Measurements from ENCODE around the gene FAM120A. TPM values are rescaled to one million over a fixed set of nuclear protein-coding genes. Genes with fewer than 3 reads are reported as not detected.

The FAM120A gene
- total RNA-seq, 1 donor from 2014 or later: 71.2 TPM

- DNase-seq: no peak
These were observed 21.9 kb downstream of the FAM120A start for GRCh38 chr9:93473411-93473810.

DNA sequence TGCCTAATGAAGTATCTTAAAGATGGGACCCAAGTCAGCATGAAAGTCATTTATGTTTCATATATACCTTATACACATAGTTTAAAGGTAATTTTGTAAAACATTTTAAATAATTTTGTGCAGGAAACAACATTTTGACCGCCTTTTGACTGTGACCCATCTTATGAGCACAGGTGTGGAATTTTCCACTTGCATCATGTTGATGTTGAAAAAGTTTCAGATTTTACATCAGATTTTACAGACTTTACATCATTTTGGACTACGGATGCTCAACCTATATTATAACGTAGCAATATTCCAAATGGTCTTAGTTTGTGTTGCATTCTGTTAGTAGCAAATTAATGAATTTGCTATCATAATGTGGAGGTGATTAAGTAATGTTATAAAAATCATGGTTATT, 23.6 kb downstream of the FAM120A start:
- DNase-seq: no peak

GRCh38 chr9:93475856-93476255, 24.4 kb downstream of the FAM120A start:
- no peak for DNase-seq

- no peak for DNase-seq
These were observed 25.4 kb downstream of the FAM120A start for GRCh38 chr9:93476924-93477323.

- no peak for DNase-seq
These were observed 25.9 kb downstream of the FAM120A start for GRCh38 chr9:93477397-93477796.

GRCh38 chr9:93479726-93480125, 28.2 kb downstream of the FAM120A start:
- peak; percentile 22 for DNase-seq

DNA sequence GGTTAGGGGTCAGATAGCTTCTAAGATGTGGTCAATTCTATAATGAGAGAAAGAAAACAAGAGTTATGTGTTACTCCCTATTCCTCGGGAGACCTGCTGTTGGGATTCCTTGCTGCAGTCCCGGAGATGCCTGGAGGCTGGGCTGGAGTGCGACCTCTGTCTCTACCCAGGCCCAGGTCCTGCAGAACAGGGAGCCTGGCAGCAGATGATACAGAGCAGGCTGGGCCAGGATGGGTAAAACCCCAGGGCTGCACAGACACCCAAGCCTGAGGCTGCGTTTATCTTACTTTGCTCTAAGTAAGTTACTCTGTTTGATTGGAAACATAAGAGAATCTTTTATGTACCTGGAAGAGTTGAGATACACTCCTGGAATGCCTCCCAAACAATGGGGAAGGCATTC, 28.8 kb downstream of the FAM120A start:
- no peak for DNase-seq

DNA sequence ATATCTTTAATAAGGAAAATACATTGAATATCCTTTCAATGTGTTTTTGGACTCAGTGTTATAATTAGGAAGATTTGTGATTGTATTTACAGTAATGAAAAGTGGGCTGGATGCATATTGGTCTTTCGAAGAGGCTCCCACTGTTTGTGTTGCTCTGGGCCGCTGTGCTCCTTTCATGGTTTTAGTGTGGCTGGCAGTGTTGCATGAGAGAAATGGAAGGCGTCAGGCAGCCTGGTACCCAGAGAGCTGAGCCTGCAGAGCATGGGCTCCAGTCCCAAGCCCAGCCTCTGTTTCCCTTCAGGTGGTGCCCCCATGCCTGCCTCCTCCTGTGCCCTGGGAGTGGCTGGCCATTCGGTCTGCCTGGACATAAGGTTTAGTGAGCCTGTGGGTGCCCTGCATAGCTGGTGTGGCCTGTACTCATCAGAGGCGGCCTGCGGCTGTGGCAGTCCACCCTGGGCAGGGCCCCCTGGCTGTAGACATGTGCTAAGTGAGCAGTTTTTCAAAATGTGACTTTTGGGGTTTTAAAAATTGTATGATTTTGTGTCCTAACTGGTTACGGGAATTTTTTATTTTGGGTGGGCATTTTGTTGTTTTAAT, 29.3 kb downstream of the FAM120A start:
- no peak for DNase-seq

- DNase-seq: no peak
These were observed 32.0 kb downstream of the FAM120A start for GRCh38 chr9:93483497-93483896.

GRCh38 chr9:93486268-93486667, 34.8 kb downstream of the FAM120A start:
- no peak for DNase-seq

DNA sequence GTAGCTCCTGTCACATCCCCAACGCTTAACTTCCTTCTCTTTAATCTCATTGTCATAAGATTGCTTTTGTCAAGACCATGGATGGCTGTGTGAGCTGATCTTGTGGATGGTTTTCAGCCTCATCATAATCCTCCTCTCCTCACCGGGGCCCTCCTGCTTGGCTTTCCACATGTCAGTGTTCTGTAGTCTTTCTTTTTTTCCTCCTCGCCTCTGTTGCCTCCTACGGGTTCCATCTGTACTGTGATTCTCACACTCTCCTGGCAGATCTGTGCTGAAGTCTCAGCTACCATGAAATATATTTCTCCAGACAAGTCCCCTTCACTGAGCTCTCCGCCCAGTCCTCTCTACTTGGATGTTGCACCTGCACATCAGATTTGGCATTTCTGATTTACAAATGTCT, 36.8 kb downstream of the FAM120A start:
- DNase-seq: no peak

DNA sequence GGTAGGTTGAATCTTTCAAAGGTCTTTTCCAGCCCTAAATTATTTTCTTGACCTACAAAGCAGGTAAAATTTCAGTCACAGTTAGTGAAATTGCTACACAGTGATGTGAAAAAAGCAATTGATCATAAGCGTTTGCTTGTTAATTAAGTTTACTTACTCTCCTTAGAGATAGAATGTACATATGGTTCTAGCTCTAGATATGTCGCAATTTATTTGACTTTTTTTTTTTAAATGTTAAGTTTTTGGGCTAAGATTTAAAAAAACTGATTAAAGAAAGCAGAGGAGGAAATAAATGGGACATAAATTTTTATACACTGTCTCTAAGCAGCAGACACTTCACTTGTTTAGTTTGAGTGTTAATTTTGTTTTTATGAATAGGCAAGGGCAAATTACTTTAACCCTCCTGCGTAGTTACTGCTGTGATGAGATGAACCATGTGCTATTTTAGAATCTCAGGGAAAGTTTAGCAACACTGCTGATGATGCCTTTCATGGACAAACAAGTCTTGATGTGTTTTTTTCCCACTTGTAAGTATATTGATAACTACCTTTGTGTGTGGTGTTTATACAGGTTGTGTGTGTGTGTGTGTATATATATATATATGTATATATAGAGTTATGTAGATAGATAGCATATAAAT, 40.2 kb downstream of the FAM120A start:
- no peak for DNase-seq

- DNase-seq: no peak
These were observed 40.8 kb downstream of the FAM120A start for GRCh38 chr9:93492327-93492726.

DNA sequence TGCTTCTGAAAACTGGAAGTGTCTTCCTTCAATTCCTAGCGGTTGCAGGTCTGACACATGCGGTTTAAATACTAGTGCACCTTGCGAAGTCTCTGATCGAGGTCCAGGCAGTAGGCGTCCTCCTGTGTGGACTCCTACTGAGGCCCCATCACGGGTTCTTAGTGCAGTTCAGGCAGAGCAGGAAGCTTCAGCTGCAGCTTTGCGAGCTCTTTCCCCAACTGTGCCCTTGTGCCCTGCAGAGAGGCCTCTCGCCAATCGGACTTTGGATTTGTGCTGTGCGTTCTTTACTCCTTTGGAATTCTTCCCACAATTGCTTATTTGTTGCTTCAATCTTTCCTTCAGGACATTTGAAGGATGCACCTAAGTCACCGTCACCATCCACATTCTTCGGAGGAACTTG, 42.5 kb downstream of the FAM120A start:
- no peak for DNase-seq

DNA sequence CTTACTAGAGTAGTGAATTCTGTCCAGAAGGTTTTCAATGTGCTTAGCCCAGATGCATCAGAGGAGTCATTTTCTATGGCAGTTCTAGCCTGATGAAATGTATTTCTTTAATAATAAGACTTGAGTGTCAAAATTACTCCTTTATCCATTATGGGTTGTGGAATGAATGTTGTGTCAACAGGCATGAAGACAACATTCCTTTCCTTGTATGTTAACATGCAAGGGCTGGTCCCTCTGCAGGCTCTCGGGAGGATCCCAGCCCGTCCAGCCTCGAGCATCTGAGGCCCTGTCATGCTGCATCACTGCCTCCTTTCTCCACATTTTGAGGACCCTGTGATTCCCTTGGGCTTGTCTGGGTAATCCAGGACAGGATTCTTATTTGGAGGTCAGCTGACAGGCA, 44.8 kb downstream of the FAM120A start:
- no peak for DNase-seq

- DNase-seq: no peak
These were observed 49.2 kb downstream of the FAM120A start for GRCh38 chr9:93500571-93501298.

- no peak for DNase-seq
These were observed 49.9 kb downstream of the FAM120A start for GRCh38 chr9:93501406-93501805.

DNA sequence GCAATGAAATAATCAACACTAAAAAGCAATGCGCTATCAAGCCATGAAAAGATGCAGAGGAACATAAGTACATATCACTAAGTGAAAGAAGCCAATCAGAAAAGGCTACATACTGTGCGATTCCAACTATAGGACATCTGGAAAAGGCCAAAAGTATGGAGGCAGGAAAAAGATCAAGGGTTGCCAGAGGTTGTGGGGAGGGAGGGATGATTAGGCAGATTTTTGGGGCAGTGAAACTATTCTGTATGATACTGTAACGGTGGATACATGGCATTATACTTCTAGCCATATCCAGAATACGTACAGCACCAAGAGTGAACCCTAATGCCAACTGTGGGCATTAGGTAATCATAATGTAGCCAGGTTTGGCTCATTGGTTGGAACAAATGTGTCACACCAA, 51.9 kb downstream of the FAM120A start:
- DNase-seq: no peak

DNA sequence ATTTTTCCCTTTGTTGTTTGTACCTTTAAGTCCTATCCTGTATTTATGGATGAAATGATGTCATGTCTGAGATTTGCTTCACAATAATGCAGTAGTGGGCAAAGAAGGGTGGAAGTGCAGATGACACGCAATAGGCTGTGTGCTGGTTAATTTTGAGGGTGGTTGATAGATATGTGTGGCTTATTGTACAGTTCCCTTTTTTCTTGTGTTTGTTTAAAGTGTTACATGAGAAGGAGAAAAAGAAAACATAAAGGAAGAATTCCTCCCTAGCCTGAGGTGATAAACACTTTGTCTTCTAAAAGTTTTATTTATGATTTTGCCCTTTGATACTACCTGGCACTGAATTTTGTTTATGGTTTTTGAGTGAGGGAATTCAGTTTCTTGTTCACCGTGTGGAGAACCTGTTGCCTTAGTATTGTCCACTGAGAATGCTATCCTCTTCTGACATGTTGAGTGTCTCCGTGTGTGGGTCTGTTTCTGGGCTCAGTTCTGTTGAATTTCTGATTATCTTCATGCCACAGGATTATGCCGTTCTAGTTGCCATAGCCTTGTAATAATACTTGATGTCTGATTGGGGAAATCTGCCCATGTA, 54.2 kb downstream of the FAM120A start:
- no peak for DNase-seq

DNA sequence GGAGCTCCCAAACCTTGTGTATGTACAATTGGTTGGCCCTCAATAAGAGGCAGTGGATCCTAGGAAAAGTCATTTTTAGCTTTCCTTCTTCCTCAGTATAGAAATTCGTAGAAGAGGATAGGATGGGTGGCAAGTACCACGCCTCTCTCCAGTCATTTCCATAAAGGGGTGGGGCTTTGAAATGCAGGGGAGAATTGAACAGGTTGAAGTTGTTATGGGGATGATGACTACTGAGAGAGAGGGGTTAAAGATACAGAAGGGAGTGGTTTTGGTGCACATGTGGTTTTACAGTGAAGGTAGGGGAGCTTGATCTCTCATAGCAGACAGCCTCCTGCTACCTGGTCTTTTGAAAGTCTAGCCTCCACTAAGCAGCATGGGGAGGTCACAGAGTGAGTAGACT, 56.3 kb downstream of the FAM120A start:
- no peak for DNase-seq

- DNase-seq: no peak
These were observed 56.7 kb downstream of the FAM120A start for GRCh38 chr9:93508207-93508606.

GRCh38 chr9:93509084-93509483, 57.6 kb downstream of the FAM120A start:
- DNase-seq: no peak

DNA sequence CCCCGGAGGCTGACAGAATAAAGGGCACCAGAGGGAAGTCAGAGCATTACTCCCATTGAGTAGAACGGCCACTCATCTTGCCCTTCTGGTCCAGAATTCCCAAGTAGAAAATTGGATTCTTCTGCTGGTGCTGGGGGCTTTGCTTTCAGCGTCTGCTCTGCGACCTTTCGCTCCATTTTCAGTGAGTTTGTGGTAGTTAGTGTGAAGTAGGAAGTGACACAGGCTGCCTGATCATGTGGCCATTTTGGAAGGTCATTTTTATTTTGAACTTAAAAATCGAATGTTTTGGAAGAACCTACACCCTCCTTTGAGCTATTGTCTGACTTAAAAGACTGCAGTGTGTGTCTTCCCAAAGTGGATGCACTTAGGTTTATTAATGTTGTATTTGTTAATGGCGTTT, 58.6 kb downstream of the FAM120A start:
- DNase-seq: no peak
